ENCODE data around the gene ELF2.
A peak's percentile ranks its signal among the peaks of the same experiment; 100 is the strongest.
"Not testable (repeated sequence)": the region's sequence is repeated elsewhere in the genome, so short reads cannot be mapped to it uniquely, and the experiment has no call there.

Gene ELF2

GRCh38 chr4:139044291-139044690 lies 132.7 kb downstream of the ELF2 start (continued):
- no peak for TF ChIP-seq PATZ1 (CRISPR knock-in tag; IDR thresholded peaks at IDR 0.05; ENCODE audit: borderline replicate concordance)
- TF ChIP-seq ESRRG (CRISPR knock-in tag; IDR thresholded peaks at IDR 0.05) = no peak

- ATAC-seq = no peak; the same call in 2 of the 3 replicates
- TF ChIP-seq SNAI2 (CRISPR knock-in tag; IDR thresholded peaks at IDR 0.05) = no peak
- no peak for TF ChIP-seq TCF4 (CRISPR knock-in tag; IDR thresholded peaks at IDR 0.05; ENCODE audit: borderline replicate concordance)
- no peak for TF ChIP-seq TSHZ2 (CRISPR knock-in tag; IDR thresholded peaks at IDR 0.05)
Measured at GRCh38 chr4:139042981-139043460, 134.0 kb downstream of the ELF2 start.

- ATAC-seq = no peak
- no peak for TF ChIP-seq GLIS3 (CRISPR knock-in tag; IDR thresholded peaks at IDR 0.05)
- TF ChIP-seq ESRRG (CRISPR knock-in tag; IDR thresholded peaks at IDR 0.05) = no peak
- TF ChIP-seq CREB5 (CRISPR knock-in tag; IDR thresholded peaks at IDR 0.05; ENCODE audit: low read depth) = no peak
- no peak for TF ChIP-seq ZC3H10 (CRISPR knock-in tag; IDR thresholded peaks at IDR 0.05)
- TF ChIP-seq ZNF565 (CRISPR knock-in tag; conservative IDR thresholded peaks at IDR 0.05; ENCODE audit: low read depth) = no peak
- TF ChIP-seq PATZ1 (CRISPR knock-in tag; IDR thresholded peaks at IDR 0.05; ENCODE audit: borderline replicate concordance) = no peak
- TF ChIP-seq ARNTL (CRISPR knock-in tag; IDR thresholded peaks at IDR 0.05; ENCODE audit: borderline replicate concordance, low read depth) = no peak
Measured at GRCh38 chr4:139038874-139039443, 138.1 kb downstream of the ELF2 start.

GRCh38 chr4:139036885-139037284 lies 140.1 kb downstream of the ELF2 start:
- TF ChIP-seq ZC3H10 (CRISPR knock-in tag; IDR thresholded peaks at IDR 0.05) (no peak), POU6F1 (CRISPR knock-in tag; IDR thresholded peaks at IDR 0.05; ENCODE audit: borderline replicate concordance, low read depth) (no peak)
- ATAC-seq = no peak

GRCh38 chr4:139035650-139036049 lies 141.4 kb downstream of the ELF2 start:
- no peak for ATAC-seq
- TF ChIP-seq ESRRG (CRISPR knock-in tag; IDR thresholded peaks at IDR 0.05) = no peak

GRCh38 chr4:139030614-139031235 lies 146.3 kb downstream of the ELF2 start:
- ATAC-seq = peak; percentile 83

GRCh38 chr4:139029866-139030363 lies 147.1 kb downstream of the ELF2 start:
- not testable (repeated sequence) for ATAC-seq

More at GRCh38 chr4:139030614-139031235, 146.3 kb downstream of the ELF2 start:
- TF ChIP-seq ESRRG (CRISPR knock-in tag; IDR thresholded peaks at IDR 0.05) = no peak
- TF ChIP-seq TCF4 (CRISPR knock-in tag; IDR thresholded peaks at IDR 0.05; ENCODE audit: borderline replicate concordance) = peak; percentile 72
